NCI-H2107 treated with DMSO at 0.1 percent for 48 hours (cell line): ENCODE data around the gene AMN.

ENCODE experiments used
- DNase-seq: peaks from one replicate; lab custom pipeline; 2025; ENCODE audit not compliant: unreplicated experiment; lab: John Stamatoyannopoulos, UW

The AMN gene

GRCh38 chr14:102927346-102927877, 4.9 kb downstream of the AMN start:
- DNase-seq, result no peak

- DNase-seq, result no peak
Observed at GRCh38 chr14:102927878-102928411, 5.5 kb downstream of the AMN start.

- DNase-seq, result peak; percentile 48
Observed at GRCh38 chr14:102928412-102929240, 6.2 kb downstream of the AMN start.

- DNase-seq, result no peak
Observed at GRCh38 chr14:102929241-102930137, 7.0 kb downstream of the AMN start.

- no peak for DNase-seq
Observed at GRCh38 chr14:102930138-102930752, 7.8 kb downstream of the AMN start.

- no peak for DNase-seq
Observed at GRCh38 chr14:102930753-102931579, 8.5 kb downstream of the AMN start.

GRCh38 chr14:102931580-102932285, 9.3 kb downstream of the AMN start:
- DNase-seq, result no peak

GRCh38 chr14:102932484-102933248, 10.2 kb downstream of the AMN start:
- DNase-seq, result no peak

GRCh38 chr14:102933618-102934231, 11.3 kb downstream of the AMN start:
- no peak for DNase-seq

- DNase-seq, result no peak
Observed at GRCh38 chr14:102935756-102936155, 13.3 kb downstream of the AMN start.

GRCh38 chr14:102937331-102938175, 15.1 kb downstream of the AMN start:
- no peak for DNase-seq

- DNase-seq, result no peak
Observed at GRCh38 chr14:102938191-102938590, 15.7 kb downstream of the AMN start.

GRCh38 chr14:102939329-102939728, 16.9 kb downstream of the AMN start:
- no peak for DNase-seq

GRCh38 chr14:102939820-102940561, 17.5 kb downstream of the AMN start:
- DNase-seq, result no peak

GRCh38 chr14:102940729-102941362, 18.4 kb downstream of the AMN start:
- DNase-seq, result no peak

- peak; percentile 54 for DNase-seq
Observed at GRCh38 chr14:102941419-102942011, 19.1 kb downstream of the AMN start.
